K562 (cell line): Measurements from ENCODE around the gene CDC123. TPM values are rescaled to one million over a fixed set of nuclear protein-coding genes. Genes with fewer than 3 reads are reported as not detected.

Experiments used
- CCNT2 ChIP-seq: IDR thresholded peaks from 2 replicates; pipeline ENCODE4 v1.6.1; 2011; ENCODE audit warnings: borderline replicate concordance, low read depth, mild to moderate bottlenecking, moderate library complexity, mixed read lengths, low read length; ENCODE audit not compliant: insufficient read length; ENCODE audit errors: extremely low read depth
- NFATC3 ChIP-seq: fragments of 450-650 bp; IDR thresholded peaks from 2 replicates; pipeline ENCODE4 v1.6.1; 2017; ENCODE audit warnings: mild to moderate bottlenecking
- RREB1 ChIP-seq: fragments of 250-450 bp; sonication (Bioruptor Pico); IDR thresholded peaks from 2 replicates; pipeline ENCODE4 v1.4.0; 2020
- USF1 ChIP-seq: sonication (generic); formaldehyde crosslinking; IDR thresholded peaks from 2 replicates; pipeline ENCODE4 v1.9.0; 2022; ENCODE audit warnings: mild to moderate bottlenecking, missing genetic modification reagents
- ZZZ3 ChIP-seq: fragments of 450-650 bp; IDR thresholded peaks from 2 replicates; pipeline ENCODE4 v1.6.1; 2016; ENCODE audit warnings: antibody characterized with exemption, mild to moderate bottlenecking, moderate library complexity
- polyA plus RNA-seq, 8 experiments: library from polyadenylated mRNA; depleted of rRNA in 4 of 8; stranded (reverse) in 5 of 8; unstranded in 3 of 8; fragments of >200 nt; fragmentation: Nextera tagmentation in 2 of 8; fragmentation: Illumina TruSeq in 1 of 8; extraction: Ambion mirVana in 2 of 8; extraction: Trizol in 1 of 8; gene quantifications; 2 replicates each; pipeline versions ENCODE4 v1.2.1 to v1.2.3, GENCODE V29; 2011 to 2014; ENCODE audit warnings: inconsistent platforms in 1 of 8, missing spikeins in 1 of 8
- total RNA-seq, 7 experiments: library from RNA; depleted of rRNA in 6 of 7; stranded (reverse); fragments of >200 nt in 6 of 7; fragmentation: Illumina TruSeq in 2 of 7; extraction: Trizol in 2 of 7; gene quantifications; 2 replicates each; pipeline versions ENCODE4 v1.2.1 to v1.2.3, GENCODE V29; 2011 to 2021; ENCODE audit warnings: low replicate concordance in 1 of 7
- TF ChIP-seq, protein P1 (sequence below): IDR thresholded peaks from 2 replicates; pipeline ENCODE4 v1.6.1; 2014; ENCODE audit warnings: antibody characterized with exemption
- TF ChIP-seq, protein P2 (sequence below): sonication (generic); formaldehyde crosslinking; IDR thresholded peaks from 2 replicates; pipeline ENCODE4 v1.8.0; 2022; ENCODE audit warnings: mild to moderate bottlenecking, missing genetic modification reagents, borderline replicate concordance

The CDC123 gene
- total and polyA plus RNA-seq, 9 of the 15 experiments (the other 6 are each of a cell fraction or from before 2014, with no cell fraction given), result 137 to 288 (median 175) TPM

DNA sequence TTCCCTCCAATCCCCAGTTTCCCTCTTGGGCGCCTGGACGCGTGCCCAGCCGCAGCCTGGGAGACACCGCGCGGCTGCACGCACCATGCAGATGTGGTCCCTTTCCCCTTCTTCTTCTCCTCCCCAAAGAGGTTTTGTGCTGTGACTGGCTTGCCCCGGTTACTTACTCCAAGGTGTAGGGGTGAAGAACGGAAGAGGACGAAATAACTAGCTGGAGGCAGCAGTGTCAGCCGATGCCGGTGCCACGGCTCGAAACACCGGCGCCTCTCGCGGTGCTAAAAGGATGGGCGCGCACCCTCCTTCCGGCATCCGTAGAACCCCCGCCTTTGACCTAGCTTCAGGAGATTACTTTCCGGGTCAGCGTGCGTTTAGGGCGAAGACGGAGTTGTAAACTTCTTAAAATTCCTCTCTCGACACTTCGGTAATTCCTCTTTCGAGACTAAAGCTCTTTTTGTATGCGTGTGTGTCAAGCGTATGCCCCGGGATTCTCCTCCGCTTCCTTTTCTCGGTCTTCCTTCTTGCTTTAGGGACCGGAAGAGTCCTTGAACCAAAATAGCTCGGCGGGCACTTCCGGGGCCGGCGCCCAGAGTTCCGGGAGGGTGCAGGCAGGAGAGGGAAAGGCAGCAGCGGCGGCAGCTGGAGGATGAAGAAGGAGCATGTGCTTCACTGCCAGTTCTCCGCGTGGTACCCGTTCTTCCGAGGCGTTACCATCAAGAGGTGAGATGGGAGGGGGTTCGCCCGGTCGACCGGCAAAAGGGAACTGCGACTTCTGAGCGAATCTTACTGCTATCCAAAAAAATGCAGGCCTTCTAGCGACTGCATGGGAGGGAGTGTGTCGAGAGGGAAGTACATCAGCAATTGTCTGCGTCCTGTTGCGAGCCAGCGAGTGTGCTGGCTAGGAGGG is at the start of gene CDC123, which contains the start of gene NUDT5 (continued):
- TF ChIP-seq NFATC3 (peak; percentile 81; the same call in 1 of the 2 replicates), ZZZ3 (peak; percentile 74; the same call in 1 of the 2 replicates), USF1 (CRISPR knock-in tag) (no peak), RREB1 (no peak; the same call in 1 of the 2 replicates), CCNT2 (no peak)
- TF ChIP-seq, protein P1, sequence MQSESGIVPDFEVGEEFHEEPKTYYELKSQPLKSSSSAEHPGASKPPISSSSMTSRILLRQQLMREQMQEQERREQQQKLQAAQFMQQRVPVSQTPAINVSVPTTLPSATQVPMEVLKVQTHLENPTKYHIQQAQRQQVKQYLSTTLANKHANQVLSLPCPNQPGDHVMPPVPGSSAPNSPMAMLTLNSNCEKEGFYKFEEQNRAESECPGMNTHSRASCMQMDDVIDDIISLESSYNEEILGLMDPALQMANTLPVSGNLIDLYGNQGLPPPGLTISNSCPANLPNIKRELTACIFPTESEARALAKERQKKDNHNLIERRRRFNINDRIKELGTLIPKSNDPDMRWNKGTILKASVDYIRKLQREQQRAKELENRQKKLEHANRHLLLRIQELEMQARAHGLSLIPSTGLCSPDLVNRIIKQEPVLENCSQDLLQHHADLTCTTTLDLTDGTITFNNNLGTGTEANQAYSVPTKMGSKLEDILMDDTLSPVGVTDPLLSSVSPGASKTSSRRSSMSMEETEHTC, result no peak
- TF ChIP-seq, protein P2, sequence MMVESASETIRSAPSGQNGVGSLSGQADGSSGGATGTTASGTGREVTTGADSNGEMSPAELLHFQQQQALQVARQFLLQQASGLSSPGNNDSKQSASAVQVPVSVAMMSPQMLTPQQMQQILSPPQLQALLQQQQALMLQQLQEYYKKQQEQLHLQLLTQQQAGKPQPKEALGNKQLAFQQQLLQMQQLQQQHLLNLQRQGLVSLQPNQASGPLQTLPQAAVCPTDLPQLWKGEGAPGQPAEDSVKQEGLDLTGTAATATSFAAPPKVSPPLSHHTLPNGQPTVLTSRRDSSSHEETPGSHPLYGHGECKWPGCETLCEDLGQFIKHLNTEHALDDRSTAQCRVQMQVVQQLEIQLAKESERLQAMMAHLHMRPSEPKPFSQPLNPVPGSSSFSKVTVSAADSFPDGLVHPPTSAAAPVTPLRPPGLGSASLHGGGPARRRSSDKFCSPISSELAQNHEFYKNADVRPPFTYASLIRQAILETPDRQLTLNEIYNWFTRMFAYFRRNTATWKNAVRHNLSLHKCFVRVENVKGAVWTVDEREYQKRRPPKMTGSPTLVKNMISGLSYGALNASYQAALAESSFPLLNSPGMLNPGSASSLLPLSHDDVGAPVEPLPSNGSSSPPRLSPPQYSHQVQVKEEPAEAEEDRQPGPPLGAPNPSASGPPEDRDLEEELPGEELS, result 0 out of 2 replicates have a peak, but pooled peaks have one; percentile 65
